NOMO-1 treated with dmso at 0.1 percent for 144 hours (cell line): ENCODE measurements around the gene RNF128.

ENCODE experiments used
- DNase-seq: peaks from one replicate; lab custom pipeline; 2025; ENCODE audit not compliant: unreplicated experiment; lab: John Stamatoyannopoulos, UW

RNF128 gene

GRCh38 chrX:106726485-106727437 lies at the start of gene RNF128:
TSS of gene RNF128 (plus strand) at chrX:106726701. CDS start at chrX:106726914, 213 bp downstream.
- no peak for DNase-seq

- no peak for DNase-seq
Measured at GRCh38 chrX:106680716-106681115, 45.8 kb upstream of the RNF128 start.

GRCh38 chrX:106684207-106684606 lies 42.3 kb upstream of the RNF128 start:
- no peak for DNase-seq

- no peak for DNase-seq
Measured at GRCh38 chrX:106692425-106693065, 34.0 kb upstream of the RNF128 start.

DNA sequence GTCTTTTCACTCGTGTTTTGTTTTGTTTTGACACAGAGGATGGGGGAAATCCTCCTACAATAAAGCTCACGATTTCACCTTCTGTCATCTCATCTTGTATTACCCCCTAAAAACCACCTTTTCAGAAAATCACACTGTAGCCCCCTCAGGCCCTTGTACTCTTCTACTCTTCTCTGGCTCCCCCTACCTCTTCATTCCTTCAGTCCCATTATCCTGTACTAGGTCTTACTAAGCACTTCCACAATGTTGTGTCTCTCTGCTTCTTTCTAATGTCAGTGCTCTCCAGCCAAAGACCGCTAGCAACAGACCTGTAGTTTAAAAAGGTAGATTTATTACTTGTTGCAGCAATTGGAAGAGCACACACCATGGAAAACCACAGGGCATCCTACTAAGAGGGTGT lies 30.0 kb upstream of the RNF128 start:
- DNase-seq = no peak

- no peak for DNase-seq
Measured at GRCh38 chrX:106698693-106699092, 27.8 kb upstream of the RNF128 start.

GRCh38 chrX:106702636-106703035 lies 23.9 kb upstream of the RNF128 start:
- no peak for DNase-seq

- no peak for DNase-seq
Measured at GRCh38 chrX:106706466-106706865, 20.0 kb upstream of the RNF128 start.

GRCh38 chrX:106707771-106708454 lies 18.6 kb upstream of the RNF128 start:
- no peak for DNase-seq

- DNase-seq = no peak
Measured at GRCh38 chrX:106710771-106711170, 15.7 kb upstream of the RNF128 start.

- no peak for DNase-seq
Measured at GRCh38 chrX:106711375-106711774, 15.1 kb upstream of the RNF128 start.

DNA sequence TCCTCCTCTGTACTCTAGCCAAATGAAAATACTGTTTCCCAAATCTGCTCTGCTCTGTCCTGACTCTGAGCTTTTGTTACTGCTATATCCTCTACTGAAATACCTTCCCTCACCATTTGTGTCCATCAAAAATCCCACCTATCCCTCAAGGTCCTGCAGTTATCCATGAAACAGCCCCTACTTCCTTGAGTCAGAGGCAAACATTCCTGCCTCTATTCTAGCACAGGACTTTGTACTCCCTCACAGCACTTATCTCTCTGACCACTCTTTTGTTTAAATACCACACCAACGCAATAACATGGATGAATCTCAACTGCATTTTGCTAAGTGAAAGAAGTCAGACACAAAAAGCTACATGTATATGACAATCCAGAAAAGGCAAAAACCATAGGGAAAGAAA lies 10.5 kb upstream of the RNF128 start:
- DNase-seq = no peak

DNA sequence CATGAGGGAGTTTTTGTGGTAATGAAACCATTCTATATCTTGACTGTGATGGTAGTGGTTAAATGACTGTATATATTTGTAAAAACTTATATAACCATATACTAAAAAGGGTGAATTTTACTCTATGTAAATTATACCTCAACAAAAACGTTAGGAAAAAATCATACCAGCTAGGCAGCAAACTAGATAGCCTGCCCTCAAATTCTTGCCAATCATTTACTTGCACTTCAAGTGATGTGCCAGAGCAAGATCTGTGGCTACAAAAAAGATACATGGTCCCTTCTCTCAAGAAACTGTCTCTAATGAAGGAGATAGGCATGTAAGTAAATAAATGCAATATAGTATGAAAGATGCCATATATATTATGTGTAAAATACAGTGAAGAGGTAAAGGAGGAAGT lies 10.0 kb upstream of the RNF128 start:
- DNase-seq = no peak

DNA sequence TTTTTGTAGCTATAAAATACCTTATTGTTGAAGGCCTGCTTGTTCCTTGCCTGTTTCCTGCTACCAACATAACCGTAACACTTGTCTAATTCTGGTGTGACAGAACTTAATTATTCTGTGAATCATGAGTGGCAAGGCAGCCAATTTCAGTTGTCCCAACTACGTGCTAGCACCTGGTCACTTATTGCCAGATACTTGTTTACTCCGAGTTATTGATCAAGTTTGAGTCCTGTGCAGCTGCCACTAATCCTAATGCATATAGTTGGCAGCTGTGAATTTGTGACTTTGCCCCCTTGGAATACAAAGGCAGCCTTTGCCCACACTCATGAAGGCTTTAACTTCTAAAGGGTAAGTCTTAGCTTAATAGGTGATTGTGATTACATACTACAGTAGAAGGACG lies 7.8 kb upstream of the RNF128 start:
- no peak for DNase-seq

GRCh38 chrX:106725931-106726330 lies 570 bp upstream of the RNF128 start:
- DNase-seq = no peak

GRCh38 chrX:106728337-106728736 lies 1.8 kb downstream of the RNF128 start:
- DNase-seq = no peak

- DNase-seq = no peak
Measured at GRCh38 chrX:106730401-106730800, 3.9 kb downstream of the RNF128 start.

DNA sequence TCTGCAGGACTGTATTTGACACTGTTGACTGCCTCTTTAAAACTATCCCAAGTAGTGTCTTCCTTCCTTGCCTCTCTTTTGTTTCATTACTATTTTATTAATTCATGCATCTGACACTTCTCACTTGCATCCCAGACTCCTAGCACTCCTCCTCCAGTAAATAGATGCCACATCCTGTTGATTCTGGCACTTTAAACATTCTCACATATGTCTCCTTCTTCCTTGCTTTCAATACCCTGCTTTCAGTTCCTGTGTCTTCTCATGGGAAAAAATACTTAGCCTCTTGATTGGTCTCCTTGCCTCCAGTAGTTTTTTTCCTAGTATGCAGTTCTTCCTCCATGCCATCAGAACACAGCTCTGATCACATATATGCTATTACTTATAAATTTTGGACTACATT lies 5.1 kb downstream of the RNF128 start:
- DNase-seq = no peak

GRCh38 chrX:106734827-106735226 lies 8.3 kb downstream of the RNF128 start:
- no peak for DNase-seq

DNA sequence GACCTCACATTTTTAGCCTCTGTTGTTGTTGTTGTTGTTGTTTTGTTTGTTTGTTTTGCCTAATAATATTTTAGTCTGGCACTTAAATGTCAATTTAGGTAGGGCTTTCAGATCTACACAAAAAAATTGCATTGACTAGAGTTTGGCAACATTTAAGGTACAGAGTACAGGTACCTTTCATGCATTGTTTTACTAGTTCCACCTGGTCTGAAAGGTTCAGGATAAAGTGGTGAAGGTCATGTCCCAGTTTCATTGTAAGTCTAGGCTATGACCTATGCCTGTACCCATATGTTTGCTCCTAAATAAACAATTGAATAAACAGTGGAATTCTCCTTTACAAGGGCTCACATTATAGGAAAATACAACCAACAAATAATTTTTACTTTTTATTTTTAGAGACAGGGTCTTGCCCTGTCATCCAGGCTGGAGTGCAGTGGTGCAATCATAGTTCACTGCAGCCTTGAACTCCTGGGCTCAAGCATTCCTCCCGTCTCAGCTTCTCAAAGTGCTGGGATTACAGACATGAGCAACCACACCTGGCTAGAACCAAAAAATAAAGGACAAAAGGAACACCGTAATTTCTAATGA lies 13.8 kb downstream of the RNF128 start:
- no peak for DNase-seq

DNA sequence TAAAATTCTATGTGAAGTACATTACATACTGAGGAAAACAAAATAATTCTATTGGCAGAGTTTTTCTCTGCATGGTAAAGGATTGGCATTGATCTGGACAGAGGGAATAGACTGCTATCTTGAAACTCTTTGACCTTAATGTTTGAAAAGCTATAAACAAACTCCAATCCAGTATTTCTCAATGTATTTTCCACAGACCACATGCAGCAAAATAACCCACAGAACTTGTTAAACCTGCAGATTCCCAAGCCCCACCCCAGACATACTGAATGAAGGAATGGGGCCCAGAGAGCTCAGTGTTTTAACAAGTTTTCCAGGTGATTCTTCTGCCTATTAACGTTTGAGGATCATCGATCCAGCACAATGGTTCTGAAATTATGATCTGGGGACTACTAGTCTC lies 15.7 kb downstream of the RNF128 start:
- no peak for DNase-seq
